Iris pigment epithelial cell (primary cell): ENCODE data around the gene GTF3A.
A peak's percentile ranks its signal among the peaks of the same experiment; 100 is the strongest.

ENCODE experiments used
- DNase-seq: peaks from one replicate; pipeline ENCODE4 v3.0.0-alpha.2; 2011; ENCODE audit warnings: low read depth

The GTF3A gene

GRCh38 chr13:27405546-27406134 is 18.8 kb upstream of the GTF3A start:
- no peak for DNase-seq

- DNase-seq, result peak; percentile 53
Measured at GRCh38 chr13:27406178-27406939, 18.1 kb upstream of the GTF3A start.

- DNase-seq, result no peak
Measured at GRCh38 chr13:27408074-27408473, 16.3 kb upstream of the GTF3A start.

- DNase-seq, result no peak
Measured at GRCh38 chr13:27409013-27409412, 15.4 kb upstream of the GTF3A start.

- peak; percentile 10 for DNase-seq
Measured at GRCh38 chr13:27411341-27411740, 13.1 kb upstream of the GTF3A start.

- DNase-seq, result no peak
Measured at GRCh38 chr13:27415116-27415515, 9.3 kb upstream of the GTF3A start.

GRCh38 chr13:27419328-27419727 is 5.1 kb upstream of the GTF3A start:
- peak; percentile 15 for DNase-seq

- DNase-seq, result no peak
Measured at GRCh38 chr13:27421101-27421871, 3.1 kb upstream of the GTF3A start.

- no peak for DNase-seq
Measured at GRCh38 chr13:27423333-27423732, 1.1 kb upstream of the GTF3A start.

- no peak for DNase-seq
Measured at GRCh38 chr13:27425158-27425917, 919 bp downstream of the GTF3A start.

GRCh38 chr13:27425918-27426630 is 1.7 kb downstream of the GTF3A start:
- DNase-seq, result peak; percentile 87

GRCh38 chr13:27427641-27428040 is 3.2 kb downstream of the GTF3A start:
- DNase-seq, result no peak

GRCh38 chr13:27428160-27428559 is 3.7 kb downstream of the GTF3A start:
- DNase-seq, result no peak

- no peak for DNase-seq
Measured at GRCh38 chr13:27432180-27432579, 7.8 kb downstream of the GTF3A start.

GRCh38 chr13:27432611-27433210 is 8.3 kb downstream of the GTF3A start:
- DNase-seq, result no peak

GRCh38 chr13:27437126-27437525 is 12.7 kb downstream of the GTF3A start:
- DNase-seq, result no peak

- no peak for DNase-seq
Measured at GRCh38 chr13:27440408-27440807, 16.0 kb downstream of the GTF3A start.

- DNase-seq, result no peak
Measured at GRCh38 chr13:27442071-27442647, 17.7 kb downstream of the GTF3A start.

GRCh38 chr13:27442797-27443196 is 18.4 kb downstream of the GTF3A start:
- no peak for DNase-seq

GRCh38 chr13:27446986-27447583 is 22.7 kb downstream of the GTF3A start:
- no peak for DNase-seq
